Measurements from ENCODE around the gene CCDC17. TPM values are rescaled to one million over a fixed set of nuclear protein-coding genes. Genes with fewer than 3 reads are reported as not detected.

Gene CCDC17
- total RNA-seq, 2 donors from 2014 or later: 2.5 to 5.1 TPM

DNA sequence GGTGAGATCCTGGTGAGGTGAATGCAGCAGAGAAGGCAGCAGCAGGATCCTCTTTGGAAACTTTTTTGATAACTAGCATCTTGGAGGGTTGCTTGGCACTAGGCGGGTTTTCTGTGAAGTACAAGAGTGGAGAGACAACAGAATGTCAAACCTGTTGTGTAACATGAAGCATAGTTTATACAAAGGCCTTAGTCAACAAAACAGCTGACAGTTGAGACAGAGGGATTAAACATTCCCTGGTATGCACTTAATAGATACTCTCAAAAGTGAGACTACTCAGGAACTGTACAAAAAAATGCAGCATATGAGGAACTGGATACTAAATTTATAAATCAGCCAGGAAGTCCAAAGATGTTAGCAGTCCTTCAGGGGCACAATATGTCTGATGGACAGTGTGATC is 16.4 kb upstream of the CCDC17 start:
- Histone ChIP-seq H3K4me1 (ENCODE audit: control insufficient read depth, insufficient read depth, low read length) (no peaks in the 10 kb centered on the region), H3K27me3 (ENCODE audit: control insufficient read depth, insufficient read depth, low read length, poor library complexity, severe bottlenecking) (no peaks in the 10 kb centered on the region), H3K9ac (ENCODE audit: extremely low read depth, low read length, poor library complexity, severe bottlenecking) (no peak overlapping the region), H3K4me3 (ENCODE audit: low read length) (no peak overlapping the region), H3K9me3 (ENCODE audit: control insufficient read depth, low read length) (no peaks in the 10 kb centered on the region), H3K27ac (ENCODE audit: low read depth, low read length) (peak overlapping the region; percentile 20), H3K36me3 (ENCODE audit: control insufficient read depth, insufficient read depth, low read length) (peaks cover 84% of the 10 kb centered on the region)
- Mint-ChIP-seq H3K4me1 (no peaks in the 10 kb centered on the region), H3K9me3 (no peaks in the 10 kb centered on the region), H3K27me3 (ENCODE audit: insufficient read depth) (no peaks in the 10 kb centered on the region), H3K36me3 (ENCODE audit: low read depth) (peaks cover 28% of the 10 kb centered on the region), H3K27ac (peak overlapping the region; percentile 41), H3K4me3 (no peak overlapping the region)
- 78 to 92% methylated on average over 1 of the region's 1 CpG for WGBS, 2 experiments (ENCODE audit: insufficient coverage in 1 of 2, insufficient read length in 1 of 2)
- no peak for DNase-seq
- TF ChIP-seq, protein P1, sequence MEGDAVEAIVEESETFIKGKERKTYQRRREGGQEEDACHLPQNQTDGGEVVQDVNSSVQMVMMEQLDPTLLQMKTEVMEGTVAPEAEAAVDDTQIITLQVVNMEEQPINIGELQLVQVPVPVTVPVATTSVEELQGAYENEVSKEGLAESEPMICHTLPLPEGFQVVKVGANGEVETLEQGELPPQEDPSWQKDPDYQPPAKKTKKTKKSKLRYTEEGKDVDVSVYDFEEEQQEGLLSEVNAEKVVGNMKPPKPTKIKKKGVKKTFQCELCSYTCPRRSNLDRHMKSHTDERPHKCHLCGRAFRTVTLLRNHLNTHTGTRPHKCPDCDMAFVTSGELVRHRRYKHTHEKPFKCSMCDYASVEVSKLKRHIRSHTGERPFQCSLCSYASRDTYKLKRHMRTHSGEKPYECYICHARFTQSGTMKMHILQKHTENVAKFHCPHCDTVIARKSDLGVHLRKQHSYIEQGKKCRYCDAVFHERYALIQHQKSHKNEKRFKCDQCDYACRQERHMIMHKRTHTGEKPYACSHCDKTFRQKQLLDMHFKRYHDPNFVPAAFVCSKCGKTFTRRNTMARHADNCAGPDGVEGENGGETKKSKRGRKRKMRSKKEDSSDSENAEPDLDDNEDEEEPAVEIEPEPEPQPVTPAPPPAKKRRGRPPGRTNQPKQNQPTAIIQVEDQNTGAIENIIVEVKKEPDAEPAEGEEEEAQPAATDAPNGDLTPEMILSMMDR (conservative IDR thresholded peaks at IDR 0.05): no peak

DNA sequence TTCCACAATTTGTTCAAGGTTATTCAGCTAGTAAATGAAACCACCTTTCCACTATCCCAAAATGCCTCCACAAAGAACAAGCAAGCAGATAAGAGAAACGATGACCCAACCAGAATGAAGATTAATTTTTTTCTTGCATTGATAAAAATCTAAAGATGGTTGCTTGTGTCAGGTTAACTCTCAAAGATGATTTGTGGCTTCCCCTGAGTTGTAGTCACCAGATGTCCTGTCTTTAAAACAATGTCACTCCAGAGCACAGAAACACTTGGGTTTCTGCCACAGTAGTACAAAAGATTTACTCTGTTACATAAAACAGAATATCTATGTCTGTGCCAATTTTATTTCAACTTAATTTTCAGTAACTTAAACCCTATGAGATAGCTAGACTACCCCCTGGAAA is 11.4 kb upstream of the CCDC17 start:
- H3K27ac ChIP-seq (ENCODE audit: low read depth, low read length): no peak overlapping the region
- TF ChIP-seq, protein P1 (conservative IDR thresholded peaks at IDR 0.05): no peak
- DNase-seq: no peak
- no peak overlapping the region for H3K27ac Mint-ChIP-seq
- no peak overlapping the region for H3K9ac ChIP-seq (ENCODE audit: extremely low read depth, low read length, poor library complexity, severe bottlenecking)
- no peak overlapping the region for H3K4me3 Mint-ChIP-seq
- no peaks in the 10 kb centered on the region for H3K9me3 ChIP-seq (ENCODE audit: control insufficient read depth, low read length)
- no peak overlapping the region for H3K4me3 ChIP-seq (ENCODE audit: low read length)
- no peaks in the 10 kb centered on the region for H3K27me3 Mint-ChIP-seq (ENCODE audit: insufficient read depth)
- H3K27me3 ChIP-seq (ENCODE audit: control insufficient read depth, insufficient read depth, low read length, poor library complexity, severe bottlenecking): no peaks in the 10 kb centered on the region
- no peaks in the 10 kb centered on the region for H3K4me1 ChIP-seq (ENCODE audit: control insufficient read depth, insufficient read depth, low read length)
- no peaks in the 10 kb centered on the region for H3K9me3 Mint-ChIP-seq
- H3K4me1 Mint-ChIP-seq: no peaks in the 10 kb centered on the region
- WGBS, 2 experiments (ENCODE audit: insufficient coverage in 1 of 2, insufficient read length in 1 of 2): 93% methylated on average over 1 of the region's 1 CpG; no CpG with 5 or more reads in 1 of the 2 experiments
- H3K36me3 ChIP-seq (ENCODE audit: control insufficient read depth, insufficient read depth, low read length): peaks cover 94% of the 10 kb centered on the region
- peaks cover 46% of the 10 kb centered on the region for H3K36me3 Mint-ChIP-seq (ENCODE audit: low read depth)

DNA sequence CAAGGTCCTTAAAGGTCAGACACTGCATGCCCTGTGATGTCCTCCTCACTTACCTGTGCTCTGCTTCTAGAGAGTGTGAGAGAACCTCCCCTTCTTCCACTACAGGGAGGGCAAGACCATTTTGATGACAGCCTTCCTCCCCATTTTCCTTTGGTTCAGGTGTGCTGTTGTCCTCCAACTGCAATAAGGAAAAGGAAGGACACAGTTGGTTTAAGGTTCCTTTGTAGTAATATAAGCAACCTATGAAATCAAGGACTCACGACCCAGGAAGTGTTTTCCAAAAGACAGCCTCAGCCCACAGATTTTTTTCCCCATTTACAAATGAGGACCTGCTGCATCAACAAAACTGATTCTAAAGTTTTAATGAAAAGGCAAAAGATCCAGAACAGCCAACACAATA is 6.6 kb upstream of the CCDC17 start:
- TF ChIP-seq, protein P1 (conservative IDR thresholded peaks at IDR 0.05): no peak
- H3K27me3 Mint-ChIP-seq (ENCODE audit: insufficient read depth): no peaks in the 10 kb centered on the region
- 94 to 100% methylated on average over 1 of the region's 1 CpG for WGBS, 2 experiments (ENCODE audit: insufficient coverage in 1 of 2, insufficient read length in 1 of 2)
- Histone ChIP-seq H3K9me3 (ENCODE audit: control insufficient read depth, low read length) (no peaks in the 10 kb centered on the region), H3K36me3 (ENCODE audit: control insufficient read depth, insufficient read depth, low read length) (peaks cover 86% of the 10 kb centered on the region), H3K4me1 (ENCODE audit: control insufficient read depth, insufficient read depth, low read length) (no peaks in the 10 kb centered on the region), H3K9ac (ENCODE audit: extremely low read depth, low read length, poor library complexity, severe bottlenecking) (no peak overlapping the region), H3K27ac (ENCODE audit: low read depth, low read length) (no peak overlapping the region), H3K27me3 (ENCODE audit: control insufficient read depth, insufficient read depth, low read length, poor library complexity, severe bottlenecking) (no peaks in the 10 kb centered on the region), H3K4me3 (ENCODE audit: low read length) (no peak overlapping the region)
- H3K4me3 Mint-ChIP-seq: no peak overlapping the region
- H3K27ac Mint-ChIP-seq: no peak overlapping the region
- H3K4me1 Mint-ChIP-seq: no peaks in the 10 kb centered on the region
- DNase-seq: no peak
- no peaks in the 10 kb centered on the region for H3K9me3 Mint-ChIP-seq
- peaks cover 77% of the 10 kb centered on the region for H3K36me3 Mint-ChIP-seq (ENCODE audit: low read depth)
